GM19455 (cell line): ENCODE results near the gene TMEM88.

Experiments used
- ATAC-seq: cut with Tn5 transposase; IDR thresholded peaks from one replicate; pipeline ENCODE4 v1.9.1; 2021; ENCODE audit not compliant: unreplicated experiment

The TMEM88 gene

DNA sequence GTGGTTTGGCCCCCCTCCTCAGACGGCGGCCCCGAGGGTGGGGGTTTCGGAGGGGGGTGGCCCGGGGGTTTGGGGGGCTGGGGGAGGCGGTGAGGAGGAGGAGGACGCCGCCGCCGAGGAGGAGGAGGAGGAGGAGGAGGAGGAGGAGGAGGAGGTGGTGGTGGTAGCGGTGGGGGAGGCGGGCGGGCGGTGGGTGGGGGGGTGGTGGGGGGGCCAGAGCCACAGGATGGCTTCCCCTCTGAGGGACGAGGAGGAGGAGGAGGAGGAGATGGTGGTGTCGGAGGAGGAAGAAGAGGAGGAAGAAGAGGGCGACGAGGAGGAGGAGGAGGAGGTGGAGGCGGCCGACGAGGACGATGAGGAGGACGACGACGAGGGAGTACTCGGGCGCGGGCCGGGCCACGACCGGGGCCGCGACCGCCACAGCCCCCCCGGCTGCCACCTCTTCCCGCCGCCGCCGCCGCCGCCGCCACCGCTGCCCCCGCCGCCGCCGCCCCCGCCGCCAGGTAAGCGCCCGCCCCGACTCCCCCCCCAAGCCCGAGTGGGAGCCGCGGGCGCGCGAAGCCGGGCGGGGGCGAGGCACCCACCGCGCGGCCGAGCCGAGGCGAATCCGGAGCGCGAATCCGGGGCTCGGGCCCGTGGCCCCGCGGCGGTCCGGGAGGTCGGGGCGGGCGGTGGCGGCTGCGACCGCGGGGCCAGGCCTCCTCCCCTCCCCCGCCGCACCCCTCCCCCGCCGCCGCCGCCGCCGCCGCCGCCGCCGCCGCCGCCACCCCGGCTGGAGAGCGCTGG, 29.9 kb downstream of the TMEM88 start:
- no peak for ATAC-seq

GRCh38 chr17:7885367-7886226, 30.7 kb downstream of the TMEM88 start:
- no peak for ATAC-seq

- no peak for ATAC-seq
These were observed 31.6 kb downstream of the TMEM88 start for GRCh38 chr17:7886227-7887037.

DNA sequence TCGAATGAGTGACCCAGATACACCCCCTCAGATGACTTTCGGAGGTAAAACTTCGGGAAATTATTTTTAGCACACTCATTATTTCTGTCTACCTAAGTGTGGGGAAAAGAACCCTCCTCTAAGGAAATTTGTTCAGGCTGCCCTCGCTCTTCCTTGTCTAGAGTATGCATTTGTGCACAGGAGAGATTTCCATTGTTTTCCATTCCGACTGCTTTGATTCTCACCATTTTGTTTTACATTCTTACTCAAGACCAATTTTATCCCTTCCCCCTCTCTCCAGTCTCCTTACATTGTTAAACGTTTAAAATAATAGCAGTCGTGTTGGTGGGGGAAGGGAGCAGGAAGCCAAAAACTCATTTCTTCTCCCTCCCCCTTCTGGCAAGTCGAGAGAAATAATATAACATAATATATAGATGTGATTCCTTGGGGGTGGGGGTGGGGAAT, 32.2 kb downstream of the TMEM88 start:
- no peak for ATAC-seq

DNA sequence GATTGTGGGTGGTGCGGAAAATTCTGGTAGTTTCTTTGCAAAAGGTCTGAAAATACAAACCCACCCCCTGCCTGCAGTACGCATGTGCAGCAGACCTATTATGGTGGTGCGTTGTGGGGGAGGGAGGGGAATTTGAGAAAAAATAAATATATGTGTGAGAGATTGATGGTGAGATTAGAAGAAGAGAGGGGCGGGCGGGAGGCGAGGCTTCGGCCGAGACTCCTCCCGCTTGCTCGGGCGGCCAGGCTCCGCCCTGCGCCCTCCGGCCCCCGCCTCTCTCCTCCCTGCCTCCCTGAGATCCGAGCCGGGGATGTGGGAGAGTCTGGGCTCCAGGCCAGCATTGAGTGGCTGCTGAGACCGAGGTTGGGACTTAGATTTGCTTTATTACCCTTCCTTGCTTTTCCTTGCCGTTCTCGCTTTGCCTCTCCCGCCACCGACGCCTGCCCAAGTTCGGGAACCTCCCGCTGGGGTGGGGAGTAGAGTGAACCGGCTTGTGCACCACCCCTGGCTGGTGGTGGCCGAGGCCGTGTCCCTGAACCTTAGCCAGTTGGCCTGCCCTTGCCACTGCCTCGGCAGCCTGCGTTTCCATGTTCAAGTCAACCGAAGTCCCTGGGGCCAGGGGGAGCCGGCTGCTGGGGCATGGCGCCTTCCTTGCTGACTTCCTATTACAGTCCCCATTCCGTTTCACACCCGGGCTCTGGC, 32.8 kb downstream of the TMEM88 start:
- no peak for ATAC-seq

- no peak for ATAC-seq
These were observed 33.5 kb downstream of the TMEM88 start, which contains the start of gene CHD3 for GRCh38 chr17:7888184-7888920. TSS of gene CHD3 (plus strand) at chr17:7888789. CDS start at chr17:7889001, 212 bp downstream.

GRCh38 chr17:7889166-7889955, 34.5 kb downstream of the TMEM88 start:
- no peak for ATAC-seq

GRCh38 chr17:7893187-7893880, 38.5 kb downstream of the TMEM88 start:
- no peak for ATAC-seq

- no peak for ATAC-seq
These were observed 39.4 kb downstream of the TMEM88 start for GRCh38 chr17:7894226-7894625.

GRCh38 chr17:7894866-7895265, 40.0 kb downstream of the TMEM88 start:
- ATAC-seq = no peak

GRCh38 chr17:7897090-7897489, 42.2 kb downstream of the TMEM88 start:
- ATAC-seq = no peak

GRCh38 chr17:7897773-7898172, 42.9 kb downstream of the TMEM88 start:
- no peak for ATAC-seq

- ATAC-seq = no peak
These were observed 48.6 kb downstream of the TMEM88 start for GRCh38 chr17:7903154-7904103.
